ENCODE data around the gene DENND6B.

GRCh38 chr22:50296658-50297490, 29.9 kb downstream of the DENND6B start:
- TF ChIP-seq, protein P1, sequence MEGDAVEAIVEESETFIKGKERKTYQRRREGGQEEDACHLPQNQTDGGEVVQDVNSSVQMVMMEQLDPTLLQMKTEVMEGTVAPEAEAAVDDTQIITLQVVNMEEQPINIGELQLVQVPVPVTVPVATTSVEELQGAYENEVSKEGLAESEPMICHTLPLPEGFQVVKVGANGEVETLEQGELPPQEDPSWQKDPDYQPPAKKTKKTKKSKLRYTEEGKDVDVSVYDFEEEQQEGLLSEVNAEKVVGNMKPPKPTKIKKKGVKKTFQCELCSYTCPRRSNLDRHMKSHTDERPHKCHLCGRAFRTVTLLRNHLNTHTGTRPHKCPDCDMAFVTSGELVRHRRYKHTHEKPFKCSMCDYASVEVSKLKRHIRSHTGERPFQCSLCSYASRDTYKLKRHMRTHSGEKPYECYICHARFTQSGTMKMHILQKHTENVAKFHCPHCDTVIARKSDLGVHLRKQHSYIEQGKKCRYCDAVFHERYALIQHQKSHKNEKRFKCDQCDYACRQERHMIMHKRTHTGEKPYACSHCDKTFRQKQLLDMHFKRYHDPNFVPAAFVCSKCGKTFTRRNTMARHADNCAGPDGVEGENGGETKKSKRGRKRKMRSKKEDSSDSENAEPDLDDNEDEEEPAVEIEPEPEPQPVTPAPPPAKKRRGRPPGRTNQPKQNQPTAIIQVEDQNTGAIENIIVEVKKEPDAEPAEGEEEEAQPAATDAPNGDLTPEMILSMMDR (IDR thresholded peaks at IDR 0.05; ENCODE audit: low read length), result no peak
- TF ChIP-seq EZH2phosphoT487 (IDR thresholded peaks at IDR 0.05; ENCODE audit: low read length) (no peak), EZH2 (optimal IDR thresholded peaks at IDR 0.05; ENCODE audit: low read depth, low read length) (no peak)

All from MM.1S (cell line).